HCT116 (cell line): ENCODE results near the gene TRPV5.

ENCODE experiments used
- EZH2 ChIP-seq: fragments of 200-600 bp; sonication (generic); IDR thresholded peaks from 2 replicates; pipeline ENCODE4 v1.6.1; 2017; ENCODE audit warnings: antibody characterized with exemption, mixed run types
- EZH2phosphoT487 ChIP-seq: fragments of 200-600 bp; IDR thresholded peaks from 2 replicates; pipeline ENCODE4 v1.6.1; 2018; ENCODE audit warnings: antibody characterized with exemption, borderline replicate concordance
- MAX ChIP-seq: IDR thresholded peaks from 2 replicates; pipeline ENCODE4 v1.6.1; 2012
- POLR2A ChIP-seq: IDR thresholded peaks from 2 replicates; pipeline ENCODE4 v1.7.0; 2011; ENCODE audit warnings: borderline replicate concordance; ENCODE audit not compliant: insufficient read depth, insufficient read length; ENCODE audit errors: extremely low read depth
- POLR2AphosphoS5 ChIP-seq: IDR thresholded peaks from 2 replicates; pipeline ENCODE4 v1.6.1; 2011; ENCODE audit warnings: mild to moderate bottlenecking, low read depth, low read length, moderate library complexity
- RAD21 ChIP-seq: IDR thresholded peaks from 2 replicates; pipeline ENCODE4 v1.6.1; 2012; ENCODE audit warnings: low read depth, mild to moderate bottlenecking
- REST ChIP-seq: IDR thresholded peaks from 2 replicates; pipeline ENCODE4 v1.6.1; 2012; ENCODE audit warnings: low read depth
- SIN3A ChIP-seq: IDR thresholded peaks from 2 replicates; pipeline ENCODE4 v1.6.1; 2012; ENCODE audit warnings: low read depth
- SP1 ChIP-seq: IDR thresholded peaks from 2 replicates; pipeline ENCODE4 v1.6.1; 2012; ENCODE audit warnings: low read depth
- YY1 ChIP-seq: IDR thresholded peaks from 2 replicates; pipeline ENCODE4 v1.6.1; 2011; ENCODE audit warnings: low read length, low read depth, moderate library complexity, mild to moderate bottlenecking; ENCODE audit not compliant: insufficient replicate concordance; ENCODE audit errors: extremely low read depth
- ZNF274 ChIP-seq: fragments of 200-500 bp; sonication (Bioruptor generic); IDR thresholded peaks from 2 replicates; pipeline ENCODE4 v1.6.1; 2014; ENCODE audit warnings: mild to moderate bottlenecking, low read depth, low read length, inconsistent platforms
- TF ChIP-seq, protein P1 (sequence below), 3 experiments: fragments of 200-600 bp in 1 of 3; sonication (generic) in 1 of 3; IDR thresholded peaks in 2 of 3; conservative IDR thresholded peaks in 1 of 3; 2 replicates each; pipeline ENCODE4 v1.5.1; 2012 to 2017; ENCODE audit warnings: low read depth in 2 of 3, low read length in 2 of 3, antibody characterized with exemption in 1 of 3, borderline replicate concordance in 1 of 3, control low read depth in 1 of 3, mild to moderate bottlenecking in 1 of 3, mixed read lengths in 1 of 3, mixed run types in 1 of 3, moderate library complexity in 1 of 3; ENCODE audit not compliant: insufficient read depth in 1 of 3
- TF ChIP-seq, protein P2 (sequence below): IDR thresholded peaks from 2 replicates; pipeline ENCODE4 v1.6.1; 2011; ENCODE audit warnings: mild to moderate bottlenecking, low read length, moderate library complexity; ENCODE audit not compliant: insufficient replicate concordance; ENCODE audit errors: extremely low read depth

DNA sequence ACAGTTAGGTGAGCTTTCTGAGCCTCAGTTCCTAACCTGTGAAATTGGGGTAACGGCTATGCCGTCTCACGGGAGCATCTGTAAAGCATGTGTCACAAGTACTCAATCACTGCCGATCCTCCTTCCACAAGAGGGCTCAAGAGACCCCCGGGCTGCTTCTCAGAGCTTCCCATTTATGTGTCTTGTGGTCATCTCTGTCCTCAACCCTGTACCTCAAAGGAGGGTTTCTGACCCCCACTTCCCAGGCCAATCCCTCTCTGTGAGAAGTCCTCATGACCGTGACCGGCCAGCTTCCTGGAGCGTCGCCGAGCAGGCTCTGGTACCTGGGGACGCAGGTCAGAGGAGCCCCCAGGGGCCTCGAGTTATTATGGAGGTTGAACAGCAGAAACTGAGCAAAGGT lies 510 bp upstream of the TRPV5 start:
- TF ChIP-seq EZH2 (no peak), YY1 (no peak), POLR2A (no peak), REST (no peak), POLR2AphosphoS5 (no peak), MAX (no peak), RAD21 (no peak), SP1 (no peak), EZH2phosphoT487 (no peak), ZNF274 (no peak), SIN3A (no peak)
- TF ChIP-seq, protein P1, sequence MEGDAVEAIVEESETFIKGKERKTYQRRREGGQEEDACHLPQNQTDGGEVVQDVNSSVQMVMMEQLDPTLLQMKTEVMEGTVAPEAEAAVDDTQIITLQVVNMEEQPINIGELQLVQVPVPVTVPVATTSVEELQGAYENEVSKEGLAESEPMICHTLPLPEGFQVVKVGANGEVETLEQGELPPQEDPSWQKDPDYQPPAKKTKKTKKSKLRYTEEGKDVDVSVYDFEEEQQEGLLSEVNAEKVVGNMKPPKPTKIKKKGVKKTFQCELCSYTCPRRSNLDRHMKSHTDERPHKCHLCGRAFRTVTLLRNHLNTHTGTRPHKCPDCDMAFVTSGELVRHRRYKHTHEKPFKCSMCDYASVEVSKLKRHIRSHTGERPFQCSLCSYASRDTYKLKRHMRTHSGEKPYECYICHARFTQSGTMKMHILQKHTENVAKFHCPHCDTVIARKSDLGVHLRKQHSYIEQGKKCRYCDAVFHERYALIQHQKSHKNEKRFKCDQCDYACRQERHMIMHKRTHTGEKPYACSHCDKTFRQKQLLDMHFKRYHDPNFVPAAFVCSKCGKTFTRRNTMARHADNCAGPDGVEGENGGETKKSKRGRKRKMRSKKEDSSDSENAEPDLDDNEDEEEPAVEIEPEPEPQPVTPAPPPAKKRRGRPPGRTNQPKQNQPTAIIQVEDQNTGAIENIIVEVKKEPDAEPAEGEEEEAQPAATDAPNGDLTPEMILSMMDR (IDR thresholded peaks at IDR 0.05 in 2 of 3, conservative IDR thresholded peaks at IDR 0.05 in 1 of 3; ENCODE audit: borderline replicate concordance in 1 of 3, insufficient read depth in 1 of 3, low read depth in 2 of 3, low read length in 2 of 3) = no peak
- TF ChIP-seq, protein P2, sequence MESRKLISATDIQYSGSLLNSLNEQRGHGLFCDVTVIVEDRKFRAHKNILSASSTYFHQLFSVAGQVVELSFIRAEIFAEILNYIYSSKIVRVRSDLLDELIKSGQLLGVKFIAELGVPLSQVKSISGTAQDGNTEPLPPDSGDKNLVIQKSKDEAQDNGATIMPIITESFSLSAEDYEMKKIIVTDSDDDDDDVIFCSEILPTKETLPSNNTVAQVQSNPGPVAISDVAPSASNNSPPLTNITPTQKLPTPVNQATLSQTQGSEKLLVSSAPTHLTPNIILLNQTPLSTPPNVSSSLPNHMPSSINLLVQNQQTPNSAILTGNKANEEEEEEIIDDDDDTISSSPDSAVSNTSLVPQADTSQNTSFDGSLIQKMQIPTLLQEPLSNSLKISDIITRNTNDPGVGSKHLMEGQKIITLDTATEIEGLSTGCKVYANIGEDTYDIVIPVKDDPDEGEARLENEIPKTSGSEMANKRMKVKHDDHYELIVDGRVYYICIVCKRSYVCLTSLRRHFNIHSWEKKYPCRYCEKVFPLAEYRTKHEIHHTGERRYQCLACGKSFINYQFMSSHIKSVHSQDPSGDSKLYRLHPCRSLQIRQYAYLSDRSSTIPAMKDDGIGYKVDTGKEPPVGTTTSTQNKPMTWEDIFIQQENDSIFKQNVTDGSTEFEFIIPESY = no peak
